ENCODE data around the gene ACTL7A.

DNA sequence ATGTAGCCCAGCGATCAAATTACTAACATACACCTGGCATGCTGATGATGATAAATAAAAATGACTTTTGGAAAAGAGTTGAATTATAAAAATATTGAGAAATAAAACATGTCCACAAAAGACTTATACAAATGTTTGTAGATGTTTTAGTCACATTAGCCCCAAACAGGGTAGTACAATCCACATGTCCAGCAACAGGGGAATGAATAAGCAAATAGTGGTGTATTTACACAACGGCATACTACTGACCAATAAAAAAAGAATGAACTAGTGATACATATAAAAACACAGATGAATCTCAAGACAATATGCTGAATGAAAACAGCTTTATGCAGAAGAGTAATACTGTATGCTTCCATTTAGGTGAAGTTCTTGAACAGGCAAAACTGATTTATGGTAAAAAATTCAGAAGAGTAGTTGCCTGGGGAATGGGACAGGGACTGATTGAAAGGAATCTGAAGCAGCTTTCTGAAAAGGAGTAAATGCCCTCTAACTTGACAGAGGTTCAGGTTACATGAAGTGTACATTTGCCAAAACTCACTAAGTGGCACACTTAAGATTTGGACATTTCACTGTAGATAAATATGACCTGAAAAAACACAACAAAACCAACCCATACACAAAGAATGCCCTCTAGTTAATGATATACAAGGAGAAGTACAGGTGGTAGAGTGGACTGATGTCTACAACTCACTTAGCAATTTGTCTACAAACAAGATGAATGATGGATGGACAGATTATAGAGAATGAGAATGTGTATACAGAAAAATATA is 35.4 kb downstream of the ACTL7A start:
- no peak for TF ChIP-seq POLR2A (IDR thresholded peaks at IDR 0.05)
- TF ChIP-seq, protein P1, sequence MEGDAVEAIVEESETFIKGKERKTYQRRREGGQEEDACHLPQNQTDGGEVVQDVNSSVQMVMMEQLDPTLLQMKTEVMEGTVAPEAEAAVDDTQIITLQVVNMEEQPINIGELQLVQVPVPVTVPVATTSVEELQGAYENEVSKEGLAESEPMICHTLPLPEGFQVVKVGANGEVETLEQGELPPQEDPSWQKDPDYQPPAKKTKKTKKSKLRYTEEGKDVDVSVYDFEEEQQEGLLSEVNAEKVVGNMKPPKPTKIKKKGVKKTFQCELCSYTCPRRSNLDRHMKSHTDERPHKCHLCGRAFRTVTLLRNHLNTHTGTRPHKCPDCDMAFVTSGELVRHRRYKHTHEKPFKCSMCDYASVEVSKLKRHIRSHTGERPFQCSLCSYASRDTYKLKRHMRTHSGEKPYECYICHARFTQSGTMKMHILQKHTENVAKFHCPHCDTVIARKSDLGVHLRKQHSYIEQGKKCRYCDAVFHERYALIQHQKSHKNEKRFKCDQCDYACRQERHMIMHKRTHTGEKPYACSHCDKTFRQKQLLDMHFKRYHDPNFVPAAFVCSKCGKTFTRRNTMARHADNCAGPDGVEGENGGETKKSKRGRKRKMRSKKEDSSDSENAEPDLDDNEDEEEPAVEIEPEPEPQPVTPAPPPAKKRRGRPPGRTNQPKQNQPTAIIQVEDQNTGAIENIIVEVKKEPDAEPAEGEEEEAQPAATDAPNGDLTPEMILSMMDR (IDR thresholded peaks at IDR 0.05), result no peak
